GM12873 (cell line): ENCODE data around the gene SLC6A13.

Source experiments
- CTCF ChIP-seq: IDR thresholded peaks from 2 replicates; pipeline ENCODE4 v1.5.1; 2012; ENCODE audit warnings: low read depth, mild to moderate bottlenecking, moderate library complexity, low read length, control low read depth; ENCODE audit not compliant: insufficient read depth; ENCODE audit errors: missing control alignments

The SLC6A13 gene

GRCh38 chr12:205026-205425 lies 57.6 kb downstream of the SLC6A13 start:
- no peak for TF ChIP-seq CTCF

DNA sequence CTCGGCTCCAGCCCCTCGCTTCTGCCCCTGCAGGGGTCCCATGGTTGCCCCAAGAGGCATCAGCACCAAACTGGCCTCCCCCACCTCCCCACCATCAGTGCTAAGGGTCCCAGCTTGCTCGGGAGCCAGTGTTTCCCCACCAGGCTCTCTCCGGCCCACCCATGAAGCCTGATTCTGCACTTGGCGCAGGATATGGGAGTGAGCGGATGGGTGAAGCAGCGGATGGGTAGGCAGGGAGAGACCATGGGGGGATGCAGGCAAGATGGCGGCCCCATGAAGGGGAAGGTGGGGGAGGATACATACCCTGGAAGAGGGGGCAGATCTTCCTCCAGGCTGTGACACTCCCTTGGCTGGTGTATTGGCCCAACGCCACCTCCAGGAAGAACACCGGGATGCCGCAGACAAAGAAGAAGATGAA lies 58.4 kb downstream of the SLC6A13 start:
- no peak for TF ChIP-seq CTCF

- no peak for TF ChIP-seq CTCF
These were observed 59.0 kb downstream of the SLC6A13 start for GRCh38 chr12:203462-204260.

DNA sequence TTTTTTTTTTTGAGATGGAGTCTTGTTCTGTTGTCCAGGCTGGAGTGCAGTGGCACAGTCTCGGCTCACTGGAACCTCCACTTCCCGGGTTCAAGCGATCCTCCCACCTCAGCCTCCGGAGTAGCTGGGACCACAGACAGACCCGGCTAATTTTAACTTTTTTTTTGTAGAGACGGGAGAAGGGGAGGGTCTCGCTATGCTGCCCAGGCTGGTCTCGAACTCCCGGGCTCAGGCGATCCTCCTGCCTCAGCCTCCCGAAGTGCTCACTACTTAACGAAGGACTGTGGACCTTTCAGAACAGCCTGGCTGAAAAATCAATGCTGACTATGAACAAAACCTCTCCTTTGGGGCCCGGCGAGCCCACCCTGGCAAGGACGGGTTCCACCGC lies 59.6 kb downstream of the SLC6A13 start:
- no peak for TF ChIP-seq CTCF

DNA sequence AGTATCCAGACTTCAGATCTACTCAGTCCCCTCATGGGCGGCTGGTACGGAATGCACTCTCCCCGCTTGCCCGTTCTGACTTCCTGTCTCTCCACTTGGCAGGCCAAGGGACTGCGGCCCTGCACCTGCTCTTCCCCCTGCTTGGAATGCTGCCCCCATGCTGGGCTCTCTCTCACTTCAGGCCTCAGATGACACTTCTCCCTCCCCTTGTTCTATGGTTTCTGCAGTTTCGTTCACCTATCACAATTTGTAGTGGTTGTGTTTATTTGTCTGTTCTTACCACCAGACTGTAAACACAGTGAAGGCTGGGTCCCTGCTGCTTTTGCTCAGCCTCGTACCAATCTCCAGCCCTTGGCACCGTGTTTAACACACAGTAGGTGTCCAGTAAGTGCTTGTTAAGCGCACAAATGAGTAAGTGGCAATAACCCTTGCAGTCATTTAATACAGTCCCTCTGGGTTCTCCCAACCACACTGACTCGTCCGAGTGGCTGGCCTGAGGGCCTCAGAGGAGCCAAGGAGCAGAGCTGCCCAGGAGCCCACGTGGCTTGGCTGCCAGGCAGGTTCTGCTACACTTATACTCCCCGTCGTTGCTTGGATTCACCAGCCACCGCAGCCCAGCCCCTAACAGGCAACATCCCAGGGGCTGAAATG lies 60.4 kb downstream of the SLC6A13 start:
- no peak for TF ChIP-seq CTCF

DNA sequence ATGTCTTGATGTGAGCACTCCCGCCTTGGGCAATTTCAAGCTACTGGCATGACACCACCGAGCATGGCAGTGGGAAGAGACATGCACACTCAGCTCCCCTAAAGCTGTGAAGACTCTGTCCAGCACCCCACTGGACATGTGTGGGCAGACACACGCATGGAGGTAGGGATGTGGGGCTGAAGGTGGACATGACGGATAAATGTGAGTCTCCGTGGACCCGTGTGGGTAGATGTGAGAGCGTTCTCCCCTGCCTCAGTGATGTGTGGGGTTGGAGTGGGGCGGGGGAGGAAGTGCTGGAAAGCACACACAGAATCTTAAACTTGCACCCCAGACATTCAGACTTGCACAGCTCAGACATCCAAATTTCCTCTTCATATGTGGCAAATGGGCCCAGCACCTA lies 61.3 kb downstream of the SLC6A13 start:
- TF ChIP-seq CTCF, result no peak

DNA sequence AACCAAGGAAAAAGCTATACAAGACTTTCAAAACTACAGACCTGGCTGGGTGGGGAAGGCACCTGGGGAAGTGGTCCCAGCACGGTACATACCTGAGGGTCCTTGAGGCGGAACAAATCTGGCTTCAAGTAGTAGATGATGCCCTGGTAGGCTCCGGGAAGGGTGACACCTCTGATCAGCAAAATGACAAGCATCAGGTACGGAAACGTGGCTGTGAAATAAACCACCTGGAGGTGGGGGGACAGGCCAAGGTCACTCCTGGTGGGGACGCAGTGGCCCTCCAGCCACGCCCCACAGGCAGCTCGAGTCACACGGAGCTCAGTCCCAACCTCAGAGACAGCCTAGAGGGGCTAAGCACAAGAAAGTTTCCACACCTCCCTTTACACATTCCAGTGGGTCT lies 63.9 kb downstream of the SLC6A13 start:
- no peak for TF ChIP-seq CTCF
